ENCODE results near the gene AHI1.

AHI1 gene

GRCh38 chr6:135497412-135498184 lies at the start of gene AHI1:
Gene AHI1 (minus strand): TSS chr6:135497740. CDS start chr6:135492237, 5,503 bp downstream.
- DNase-seq, result peak; percentile 90

- DNase-seq, result no peak
Observed at GRCh38 chr6:135546680-135547418, 49.3 kb upstream of the AHI1 start.

GRCh38 chr6:135546206-135546605 lies 48.7 kb upstream of the AHI1 start:
- no peak for DNase-seq

DNA sequence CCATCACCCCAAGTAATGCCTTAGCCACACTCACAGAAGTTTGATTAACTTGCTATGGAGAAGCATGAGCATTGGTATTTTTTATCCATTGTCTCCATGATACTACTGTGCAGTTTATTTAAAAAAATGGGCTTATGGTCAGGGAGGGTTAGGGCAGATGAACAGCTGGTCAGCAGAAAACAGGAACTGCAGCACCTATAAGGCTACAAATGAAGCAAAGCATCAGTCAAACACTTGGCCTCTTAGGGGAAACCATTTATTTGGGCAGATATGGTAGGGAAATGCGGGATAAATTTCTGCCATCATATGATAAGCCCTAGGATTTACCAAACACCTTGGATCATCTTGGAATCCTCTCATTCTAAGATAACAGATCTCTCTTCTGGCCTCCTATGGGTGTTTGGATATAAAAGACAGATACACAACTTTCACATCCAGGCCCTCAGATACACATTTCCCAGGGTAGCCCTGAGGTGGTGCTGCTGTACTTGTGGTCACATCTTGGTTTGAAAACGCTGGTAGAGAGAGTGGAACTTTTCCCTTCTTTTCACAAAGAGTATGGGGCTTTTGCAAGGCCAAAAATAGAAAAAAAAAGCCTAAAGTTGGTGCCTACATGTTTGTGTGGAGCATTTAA lies 42.8 kb upstream of the AHI1 start:
- DNase-seq, result no peak

DNA sequence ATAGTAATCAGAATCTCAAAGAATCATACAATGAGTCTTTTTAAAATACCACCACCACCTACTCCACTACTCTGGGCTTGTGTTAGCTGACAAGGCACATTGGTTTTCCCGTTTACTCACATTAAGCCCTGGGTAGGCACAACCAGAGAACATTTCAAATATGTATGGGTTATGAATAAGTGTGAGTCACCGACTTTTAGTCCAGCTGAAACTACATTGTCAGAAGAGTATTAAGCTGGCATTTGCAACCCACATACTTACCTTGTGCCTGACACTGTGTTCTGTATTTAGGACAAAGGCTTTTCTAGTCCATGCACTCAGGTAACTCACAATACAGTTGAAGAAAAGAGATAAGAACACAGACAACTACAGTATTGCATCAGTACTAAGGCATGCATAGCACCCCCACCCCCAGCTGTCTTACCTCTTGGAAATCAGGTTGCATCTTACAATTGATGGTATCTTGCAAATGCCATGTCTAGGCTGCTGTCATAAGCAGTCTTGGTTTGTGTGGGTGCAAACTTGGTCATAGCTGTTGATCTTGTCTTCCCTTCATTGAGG lies 40.3 kb upstream of the AHI1 start:
- no peak for DNase-seq

DNA sequence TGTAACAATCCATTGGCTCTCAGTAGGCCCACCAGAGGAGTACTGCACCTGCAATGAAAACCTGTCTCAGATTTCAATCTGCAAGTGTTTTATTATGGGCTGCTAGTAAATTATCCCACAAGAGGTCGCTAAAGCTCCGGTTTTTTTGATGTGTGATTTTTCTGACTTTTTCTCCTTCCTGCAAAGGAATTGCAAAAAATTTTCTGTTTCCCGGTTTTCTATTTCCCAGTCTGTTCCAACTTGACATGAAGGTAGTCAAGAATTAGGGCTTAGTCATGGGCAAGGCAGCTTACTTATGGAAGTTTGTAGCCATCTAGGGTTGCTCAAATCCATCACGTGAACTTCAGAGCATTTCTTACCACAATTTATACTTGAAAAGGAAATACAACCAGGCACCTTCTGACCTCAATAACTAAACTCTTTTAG lies 38.5 kb upstream of the AHI1 start:
- no peak for DNase-seq

GRCh38 chr6:135534773-135535380 lies 37.3 kb upstream of the AHI1 start:
- no peak for DNase-seq

DNA sequence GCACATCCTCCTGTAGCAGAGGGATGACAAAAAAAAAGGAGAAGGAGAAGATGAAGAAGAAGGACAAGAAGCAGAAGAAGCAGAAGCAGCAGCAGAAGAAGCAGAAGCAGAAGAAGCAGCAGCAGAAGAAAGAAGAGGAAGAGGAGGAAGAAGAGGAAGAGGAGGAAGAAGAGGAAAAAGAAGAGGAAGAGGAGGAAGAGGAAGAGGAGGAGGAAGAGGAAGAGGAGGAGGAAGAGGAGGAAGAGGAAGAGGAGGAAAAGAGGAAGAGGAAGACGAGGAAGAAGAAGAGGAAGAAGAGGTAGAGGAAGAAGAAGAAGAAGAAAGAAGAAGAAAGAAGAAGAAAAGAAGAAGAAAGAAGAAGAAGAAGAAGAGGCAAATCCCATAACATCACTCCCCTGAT lies 35.0 kb upstream of the AHI1 start:
- DNase-seq, result no peak

- no peak for DNase-seq
Observed at GRCh38 chr6:135531954-135532490, 34.5 kb upstream of the AHI1 start.

DNA sequence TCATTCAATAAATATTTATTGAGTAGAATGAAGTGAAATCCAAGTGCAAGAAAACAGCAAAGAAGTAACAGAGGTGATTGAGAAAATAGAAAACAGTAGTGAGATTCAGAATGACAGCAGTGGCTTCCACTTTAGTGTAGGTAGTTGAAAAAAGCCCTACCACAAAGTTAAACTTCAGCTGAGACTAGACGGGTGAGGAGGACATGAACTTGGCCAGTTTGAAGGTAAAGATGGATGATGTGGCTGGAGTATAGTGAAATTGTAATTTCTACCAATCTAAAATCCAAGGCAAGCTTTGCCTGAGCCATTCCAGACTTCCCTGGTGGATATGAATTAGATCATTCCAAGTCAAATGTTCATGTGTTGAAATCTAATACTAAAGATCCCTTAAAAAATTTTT lies 32.6 kb upstream of the AHI1 start:
- DNase-seq, result no peak

DNA sequence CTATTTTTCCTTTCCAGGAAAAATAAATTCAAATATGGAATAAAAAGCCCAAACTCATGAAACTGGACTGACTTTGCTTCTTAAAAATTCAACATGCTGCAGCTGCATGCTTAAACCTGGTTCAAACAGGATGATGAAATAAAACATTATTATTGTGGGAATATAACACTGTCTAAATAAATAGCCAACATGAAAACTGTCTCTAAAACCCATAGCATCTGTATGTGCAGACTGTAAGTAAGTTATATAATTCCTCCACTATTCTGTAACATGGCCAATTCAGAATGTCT lies 30.4 kb upstream of the AHI1 start:
- DNase-seq, result no peak

- no peak for DNase-seq
Observed at GRCh38 chr6:135527116-135527959, 29.8 kb upstream of the AHI1 start.

DNA sequence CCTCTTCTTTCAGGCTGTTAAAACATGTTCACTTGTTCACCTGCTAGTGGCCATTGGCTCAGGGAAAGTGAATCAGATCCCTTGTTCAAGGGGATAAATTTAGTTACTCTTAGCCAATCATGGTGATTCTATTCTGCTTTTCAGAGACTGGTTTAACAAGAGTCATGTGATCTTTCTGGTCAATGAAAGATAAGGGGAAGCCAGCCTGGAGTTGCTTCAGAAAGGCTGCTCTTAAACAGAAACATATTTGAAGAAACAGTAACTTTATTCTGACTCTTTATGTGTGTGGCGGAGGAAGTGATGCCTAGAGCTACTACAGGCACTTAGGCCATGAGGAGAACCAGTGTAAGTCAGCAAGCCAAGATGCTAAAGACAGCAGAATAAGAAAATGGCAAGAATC lies 28.1 kb upstream of the AHI1 start:
- DNase-seq, result no peak

GRCh38 chr6:135522965-135523692 lies 25.6 kb upstream of the AHI1 start:
- no peak for DNase-seq

GRCh38 chr6:135521431-135521830 lies 23.9 kb upstream of the AHI1 start:
- DNase-seq, result no peak

DNA sequence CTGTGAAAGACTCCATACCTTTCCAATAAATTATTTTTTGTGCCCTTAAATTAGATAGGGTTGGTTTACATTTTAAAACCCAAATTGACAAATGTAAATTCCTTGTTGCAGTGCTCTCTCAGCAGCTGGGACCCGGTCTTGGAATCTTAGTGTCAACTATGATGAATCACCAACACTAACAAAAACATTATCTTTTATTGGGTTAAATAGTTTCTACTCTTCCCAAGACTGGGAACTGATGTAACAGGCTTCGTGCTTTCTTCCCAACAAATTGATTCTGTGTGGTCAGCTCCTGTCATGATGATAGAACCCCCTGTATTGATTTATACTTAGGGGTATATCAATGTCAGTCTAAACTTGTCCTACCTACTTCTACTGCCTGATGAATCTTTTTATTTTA lies 23.2 kb upstream of the AHI1 start:
- DNase-seq, result no peak

DNA sequence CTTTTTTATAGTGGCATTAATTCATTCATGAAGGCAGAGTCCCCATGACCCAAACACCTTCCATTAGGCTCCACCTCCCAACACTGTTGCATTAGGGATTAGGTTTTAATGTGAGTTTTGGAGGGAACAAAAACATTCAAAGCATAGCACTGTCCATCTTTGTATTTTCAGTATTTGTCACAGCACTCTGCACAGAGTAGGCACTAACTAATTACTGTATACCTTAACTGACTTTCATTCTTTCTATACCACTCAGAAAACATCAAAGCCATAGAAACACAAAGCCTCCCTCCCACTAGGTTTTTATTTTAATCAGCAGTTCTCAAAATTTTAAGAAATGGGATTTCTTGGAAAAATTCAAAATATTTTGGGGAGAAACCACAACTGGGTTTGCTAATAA lies 21.8 kb upstream of the AHI1 start:
- no peak for DNase-seq

DNA sequence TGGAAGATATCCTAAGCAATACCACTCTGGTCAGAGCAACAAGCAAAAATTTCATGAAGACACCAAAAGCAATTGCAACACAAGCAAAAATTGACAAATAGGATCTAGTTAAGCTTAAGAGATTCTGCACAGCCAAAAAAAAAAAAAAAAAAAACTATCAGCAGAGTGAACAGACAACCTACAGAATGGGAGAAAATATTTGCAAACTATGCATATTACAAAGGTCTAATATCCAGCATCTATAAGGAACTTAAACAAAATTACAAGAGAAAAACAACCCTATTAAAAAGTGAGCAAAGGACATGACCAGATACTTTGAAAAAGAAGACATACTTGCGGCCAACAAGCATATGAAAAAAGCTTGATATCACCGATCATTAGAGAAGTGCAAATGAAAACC lies 20.0 kb upstream of the AHI1 start:
- no peak for DNase-seq

DNA sequence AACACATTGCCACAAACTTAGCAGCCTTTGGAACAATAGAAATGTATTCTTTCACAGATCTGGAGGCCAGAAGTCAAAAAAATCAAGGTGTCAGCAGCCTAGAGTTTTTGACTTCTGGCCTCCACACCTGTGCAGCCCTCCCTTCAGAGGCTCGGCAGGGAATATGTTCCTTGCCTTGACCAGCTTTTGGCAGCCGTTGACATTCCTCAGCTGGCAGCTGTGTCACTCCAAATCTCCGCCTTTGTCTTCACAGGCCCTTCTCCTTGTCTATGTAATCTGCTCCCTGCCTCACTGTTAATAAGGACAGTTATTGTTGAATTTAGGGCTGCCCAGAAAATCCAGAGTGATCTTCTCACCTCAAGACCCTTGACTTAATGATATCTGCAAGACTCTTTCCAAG lies 17.2 kb upstream of the AHI1 start:
- no peak for DNase-seq

DNA sequence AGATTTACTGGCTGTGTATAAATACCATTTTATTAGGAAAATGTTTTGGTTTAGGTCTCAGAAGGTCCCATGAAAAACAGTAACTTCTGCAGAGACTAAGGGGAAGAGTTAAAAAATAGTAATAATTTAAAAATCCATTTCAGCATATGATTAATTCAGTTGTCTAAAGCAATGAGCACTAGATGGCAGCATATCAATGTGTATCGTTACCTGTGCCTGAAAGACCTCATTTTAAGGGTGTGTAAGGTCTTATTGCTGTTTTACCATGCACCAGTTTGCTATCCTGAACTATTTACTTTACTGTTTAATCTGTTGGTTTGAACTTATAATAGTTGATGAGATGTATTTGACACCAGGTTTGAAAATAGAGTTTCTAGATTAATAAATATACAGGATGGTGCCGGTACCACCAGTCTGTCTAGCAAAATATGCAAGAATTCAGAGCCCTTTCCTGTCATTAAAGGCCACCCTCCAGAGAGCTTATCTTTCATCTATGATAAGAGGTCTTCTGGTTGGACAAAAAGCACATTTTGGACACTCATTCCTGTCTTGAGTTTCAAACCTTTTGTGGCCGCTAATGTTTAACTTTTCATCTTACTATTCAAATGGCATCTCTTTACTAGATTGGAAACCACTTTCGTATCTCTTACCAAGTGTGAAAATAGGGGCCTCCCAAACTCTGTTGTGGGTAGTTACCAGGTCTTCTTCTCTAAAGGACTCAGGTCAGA lies 8.9 kb upstream of the AHI1 start:
- DNase-seq, result no peak

DNA sequence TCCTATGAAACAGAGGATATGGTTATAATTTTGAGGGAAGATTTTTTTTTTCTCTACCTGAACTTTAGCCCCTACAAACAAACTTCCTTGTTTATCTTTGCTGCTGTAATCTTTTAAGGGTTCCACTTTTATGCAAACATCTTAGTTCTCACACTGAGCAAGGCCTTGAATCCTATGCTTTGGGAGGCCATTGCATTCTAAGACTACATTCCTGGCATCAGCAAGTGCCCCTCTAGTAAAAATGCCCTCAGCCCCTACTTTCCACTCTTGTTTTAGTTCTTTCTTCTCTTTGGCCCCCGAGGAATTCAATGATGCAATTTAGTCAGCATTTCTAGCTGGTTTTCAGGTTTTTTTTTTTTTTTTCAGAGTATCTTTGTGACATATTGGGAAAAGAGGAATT lies 8.1 kb upstream of the AHI1 start:
- no peak for DNase-seq

Data from cortex of kidney (tissue), 1 donor.